Suppressor macrophage treated with lipopolysaccharide for 1 hour (primary cell): Measurements from ENCODE around the gene ANKRD9.

Experiments
- DNase-seq, 3 donors: peaks; one replicate each; pipeline ENCODE4 v3.0.0-alpha.2; 2020 to 2022

The ANKRD9 gene

DNA sequence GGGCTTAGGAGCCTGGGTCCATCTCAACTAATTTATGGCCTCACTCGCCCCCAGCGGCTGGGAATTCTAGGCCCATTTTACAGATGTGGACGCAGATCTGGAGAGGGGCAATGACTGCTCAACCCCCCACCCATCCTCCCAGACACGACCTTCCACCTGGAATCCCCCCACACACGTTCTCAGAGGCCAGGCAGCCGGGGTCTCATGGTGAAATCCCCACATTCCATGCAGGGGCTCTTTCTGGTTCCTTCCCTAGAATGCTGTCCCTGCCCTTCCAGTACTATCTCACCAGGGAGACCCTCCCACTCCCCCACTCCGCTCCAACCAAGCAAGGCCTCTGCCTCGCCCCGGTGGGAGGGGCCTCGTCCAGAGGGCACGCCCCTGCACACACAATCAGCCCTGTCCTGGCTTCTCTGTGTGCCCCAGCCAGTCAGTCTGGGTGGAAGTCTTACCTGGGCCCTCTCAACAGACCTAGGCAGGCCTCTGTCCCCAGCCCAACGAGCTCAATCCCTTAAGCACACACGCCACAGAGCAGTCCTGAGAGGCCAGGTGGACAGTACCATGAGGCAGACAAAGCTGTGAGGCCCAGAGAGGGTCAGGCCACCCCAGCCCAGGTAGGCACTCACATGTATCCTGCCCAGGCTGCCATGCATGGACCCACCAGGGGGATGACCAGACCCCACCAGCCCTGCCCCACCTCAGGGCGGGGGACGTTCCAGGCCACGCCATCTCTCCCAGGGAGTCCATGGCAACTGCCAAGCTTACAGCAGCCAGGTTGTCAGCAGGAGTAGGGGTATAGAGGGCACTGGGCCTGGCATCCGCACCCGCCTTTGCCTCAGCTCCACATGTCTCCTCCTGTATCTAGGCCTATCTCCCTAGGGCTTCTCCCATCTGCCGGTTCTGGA is 1.3 kb upstream of the ANKRD9 start:
- peak in 2 of 3 donors; percentile 18 to 55 for DNase-seq

DNA sequence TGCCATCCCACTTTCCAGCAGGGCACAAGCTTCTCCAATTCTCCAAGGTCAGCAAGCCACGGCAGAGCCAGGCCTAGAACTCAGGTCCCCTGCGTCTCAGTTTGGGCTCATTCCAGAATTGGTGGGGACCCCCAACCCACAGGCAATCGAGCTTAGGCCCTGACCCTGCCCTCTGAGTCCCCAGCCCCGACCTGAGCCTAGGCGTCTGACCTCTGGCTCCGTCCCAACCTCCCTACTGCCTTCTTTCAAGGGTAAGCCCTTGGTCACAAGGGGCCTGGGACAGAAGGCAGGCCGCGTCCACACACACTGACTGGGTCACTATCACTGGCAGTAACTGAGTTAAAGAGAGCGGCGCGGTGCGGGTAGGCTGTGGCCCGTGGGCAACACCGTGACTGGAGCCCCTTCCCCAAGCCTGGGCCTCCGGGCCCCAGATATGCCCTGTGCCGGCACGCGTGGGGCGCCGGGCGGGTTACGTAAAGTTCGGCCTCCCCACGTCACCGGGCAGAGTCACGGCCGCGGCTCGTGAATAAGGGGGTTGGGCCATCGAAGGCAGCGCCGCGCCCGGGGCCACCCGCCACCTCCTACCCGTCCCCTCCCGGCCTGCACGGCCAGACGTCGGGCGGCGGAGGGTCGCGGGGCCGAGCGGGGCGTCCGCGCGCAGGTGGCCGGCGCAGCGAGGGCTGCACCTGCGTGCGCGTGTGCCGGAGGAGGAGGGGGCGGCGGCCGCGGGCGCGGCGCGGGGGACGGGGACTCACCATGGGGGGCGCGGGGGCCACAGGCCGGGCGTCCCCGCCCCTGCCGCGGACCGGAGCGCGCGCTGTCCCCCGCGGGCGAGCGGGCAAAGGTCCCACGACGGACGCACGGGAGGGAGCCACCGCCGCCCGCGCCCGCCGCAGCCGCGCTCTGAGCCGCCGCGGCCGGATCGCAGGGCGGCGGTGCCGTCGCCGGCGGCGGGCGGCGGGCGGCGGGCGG is 516 bp downstream of the ANKRD9 start:
- peak; percentile 75 to 83 (median 80) for DNase-seq

DNA sequence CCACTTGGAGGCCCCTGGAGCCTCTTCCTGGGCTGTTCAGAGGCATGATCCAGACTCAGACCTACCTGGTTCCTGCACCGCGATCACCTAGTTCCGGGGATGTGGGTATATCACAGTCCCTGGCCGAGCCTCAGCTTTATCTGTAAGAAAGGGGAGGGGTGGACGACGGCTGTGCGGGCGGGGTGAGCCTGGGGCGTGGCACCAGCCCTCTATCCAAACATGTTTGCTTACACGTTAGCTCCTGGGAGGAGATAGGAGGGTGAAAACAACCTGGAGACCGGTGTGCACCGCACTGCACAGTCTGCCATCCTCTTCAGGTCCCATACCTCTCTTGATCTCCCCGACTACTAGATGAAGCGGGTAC is 1.2 kb downstream of the ANKRD9 start:
- no peak for DNase-seq

DNA sequence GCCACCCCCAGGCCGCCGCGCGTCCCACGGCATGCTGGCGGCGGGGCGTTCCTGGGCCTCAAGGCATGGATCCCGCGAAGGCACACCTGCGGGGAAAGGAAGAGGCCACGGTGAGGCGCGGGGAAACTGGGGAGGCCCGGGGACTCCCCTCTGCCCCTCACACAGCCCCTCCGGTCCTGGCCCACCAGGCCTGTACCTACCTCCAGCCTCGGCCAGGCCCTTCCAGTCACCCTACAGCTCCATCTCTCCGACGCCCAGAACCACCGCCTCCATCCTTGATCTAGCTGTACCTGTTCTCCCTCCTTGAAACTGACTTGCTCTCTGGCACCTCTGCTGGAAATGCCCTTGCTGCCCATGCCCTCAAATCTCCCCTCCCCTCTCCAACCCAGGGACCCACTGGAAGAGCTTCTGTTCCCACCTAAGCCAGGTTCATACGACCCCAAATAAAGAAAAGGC is 1.7 kb downstream of the ANKRD9 start:
- no peak for DNase-seq

DNA sequence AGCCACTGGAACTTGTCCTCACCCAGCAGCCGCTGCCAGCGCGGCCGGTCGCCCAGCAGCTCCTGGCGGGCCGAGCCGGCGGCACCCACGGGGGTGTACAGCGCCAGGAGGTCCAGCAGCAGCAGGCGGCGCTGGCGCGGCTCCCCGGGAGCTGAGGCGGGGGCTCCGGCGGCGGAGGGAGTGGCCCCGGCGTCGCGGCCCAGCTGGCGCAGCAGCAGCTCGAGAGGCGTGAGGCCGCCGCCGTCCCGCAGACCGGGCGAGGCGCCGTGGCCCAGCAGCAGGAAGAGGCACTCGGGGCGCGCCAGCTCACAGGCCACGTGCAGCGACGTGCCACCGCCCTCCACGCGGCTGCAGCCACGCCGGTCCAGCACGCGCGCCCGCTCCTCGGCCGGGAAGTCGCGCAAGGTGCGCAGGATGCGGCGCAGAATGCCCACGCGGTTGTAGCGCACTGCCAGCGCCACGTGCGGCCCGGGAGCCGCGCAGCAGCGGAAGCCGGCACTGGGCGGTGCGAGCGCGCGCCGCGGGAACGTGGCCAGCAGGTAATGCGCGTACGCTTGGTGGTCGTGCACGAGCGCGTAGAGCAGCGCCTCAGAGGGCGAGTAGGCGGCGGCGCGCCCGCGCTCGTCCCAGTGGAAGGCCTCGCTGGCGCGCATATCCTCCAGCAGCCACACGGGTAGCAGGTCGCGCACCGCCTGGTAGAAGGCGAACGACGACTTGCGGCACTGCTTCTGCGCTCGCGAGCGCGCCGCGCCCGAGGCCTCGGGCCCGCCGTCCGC is 2.3 kb downstream of the ANKRD9 start:
- DNase-seq = no peak

DNA sequence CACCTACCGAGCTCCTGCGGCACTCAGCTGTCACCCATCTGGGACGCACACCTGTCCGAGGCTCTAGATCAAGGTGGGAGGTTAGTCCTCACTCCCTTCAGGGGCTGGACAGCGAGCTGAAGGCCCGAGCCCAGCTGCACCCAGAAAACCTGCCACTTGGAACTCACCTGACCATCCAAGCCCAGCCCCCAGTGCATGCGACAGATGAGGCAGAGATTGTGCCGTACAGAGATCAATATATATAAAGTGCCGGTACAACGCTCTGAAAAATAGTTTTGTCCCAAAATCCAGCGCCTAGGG is 3.0 kb downstream of the ANKRD9 start:
- DNase-seq = no peak

DNA sequence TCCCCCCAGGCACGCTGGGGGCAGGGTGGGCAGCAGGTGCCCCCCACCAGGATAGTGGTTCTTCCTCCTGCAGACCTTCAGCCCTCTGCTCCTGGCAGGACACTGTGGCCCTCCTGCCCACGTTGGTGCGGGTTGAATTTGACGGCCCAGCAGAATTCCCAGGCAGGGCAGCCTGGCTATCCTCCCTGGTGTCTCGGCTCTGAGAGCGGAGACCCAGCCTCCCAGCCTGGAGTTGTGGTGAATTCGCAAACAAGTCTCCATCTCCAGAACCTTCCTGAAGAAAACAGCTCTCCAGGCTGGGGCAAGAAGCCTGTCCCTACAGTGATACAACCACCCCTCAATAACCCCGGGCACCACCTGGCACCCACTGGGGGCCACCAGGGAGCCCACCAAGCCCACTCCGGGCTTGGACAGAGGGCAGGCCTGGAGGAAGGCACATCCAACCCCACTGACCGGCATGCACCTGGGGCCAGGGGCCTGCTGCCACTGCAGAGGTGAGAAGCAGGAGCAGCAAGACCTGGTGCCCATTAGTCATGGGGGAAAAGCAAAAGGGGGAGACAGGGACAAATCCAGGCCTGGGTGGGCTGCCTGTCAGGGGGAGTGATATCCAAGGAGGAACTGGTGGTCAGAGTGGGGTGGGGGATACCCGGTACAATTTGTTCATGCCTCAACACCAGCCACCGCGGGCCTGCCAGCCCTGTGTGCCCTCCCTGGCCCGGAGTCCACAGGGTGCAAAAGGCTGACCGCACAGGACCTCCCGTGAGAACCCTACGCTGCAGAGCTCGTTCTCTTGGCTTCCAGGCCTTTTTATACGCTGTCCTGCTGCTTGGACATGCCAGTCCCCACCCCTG is 3.6 kb downstream of the ANKRD9 start:
- DNase-seq = no peak

DNA sequence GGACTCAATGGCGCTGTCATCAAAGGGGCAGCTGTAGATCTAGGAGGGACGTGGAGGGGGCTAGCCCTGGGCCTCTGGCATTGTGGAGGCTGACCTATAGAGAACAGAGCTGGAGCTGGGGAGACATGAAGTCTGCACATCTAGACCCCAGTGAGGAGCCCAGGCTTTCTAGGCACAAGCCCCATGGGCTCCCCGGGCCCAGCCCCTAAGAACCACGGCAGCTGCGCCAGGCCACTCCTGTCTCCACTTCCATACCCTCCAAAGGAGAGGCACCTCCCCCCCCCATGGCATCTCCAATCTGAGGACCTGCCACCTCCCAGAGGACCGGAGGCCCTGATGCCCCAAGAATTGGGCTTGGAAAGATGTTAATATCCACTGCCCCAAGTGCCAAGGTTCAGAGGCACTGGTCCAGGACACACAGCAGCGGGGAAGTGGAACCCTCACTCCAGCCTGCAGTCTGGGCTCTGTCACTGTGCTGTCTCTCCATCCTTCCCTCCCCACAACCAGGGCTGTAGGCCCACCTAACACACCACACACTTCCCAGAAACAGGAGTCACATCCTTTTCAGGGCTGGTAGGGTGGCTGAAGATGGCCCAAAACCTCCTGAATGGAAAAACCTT is 4.5 kb downstream of the ANKRD9 start:
- no peak for DNase-seq

DNA sequence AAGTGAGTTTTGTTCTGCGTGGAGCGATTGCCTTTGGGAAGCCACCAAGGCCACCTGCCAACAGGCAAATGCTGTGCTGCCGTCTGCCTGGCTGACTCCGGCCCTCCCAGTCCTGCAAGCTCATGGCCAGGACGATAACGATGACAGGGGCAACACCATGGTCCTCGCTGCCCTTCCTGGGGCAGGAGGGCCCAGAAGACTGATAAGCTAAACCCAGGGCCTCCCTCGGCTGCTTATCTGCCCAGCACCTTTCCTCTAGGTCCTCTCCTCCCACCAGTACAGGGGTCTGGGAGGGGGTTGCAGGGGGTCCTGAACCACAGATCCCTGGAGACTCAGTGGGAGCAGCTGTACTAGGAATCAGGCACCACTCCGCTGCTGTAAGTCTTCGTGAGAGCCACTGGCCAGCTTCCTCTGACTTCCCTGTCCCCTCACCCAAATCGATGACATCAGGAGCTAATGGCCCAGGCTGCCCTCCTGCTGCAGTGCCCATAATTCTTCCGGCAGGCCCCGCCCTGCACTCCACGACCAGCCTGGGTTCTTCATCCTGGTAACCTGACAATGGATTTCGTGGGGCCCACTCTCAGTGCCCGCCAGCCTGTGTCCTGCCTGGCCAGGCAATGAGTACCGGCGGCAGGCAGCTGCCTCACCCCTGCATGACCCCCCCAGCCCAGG is 5.1 kb downstream of the ANKRD9 start:
- no peak for DNase-seq

DNA sequence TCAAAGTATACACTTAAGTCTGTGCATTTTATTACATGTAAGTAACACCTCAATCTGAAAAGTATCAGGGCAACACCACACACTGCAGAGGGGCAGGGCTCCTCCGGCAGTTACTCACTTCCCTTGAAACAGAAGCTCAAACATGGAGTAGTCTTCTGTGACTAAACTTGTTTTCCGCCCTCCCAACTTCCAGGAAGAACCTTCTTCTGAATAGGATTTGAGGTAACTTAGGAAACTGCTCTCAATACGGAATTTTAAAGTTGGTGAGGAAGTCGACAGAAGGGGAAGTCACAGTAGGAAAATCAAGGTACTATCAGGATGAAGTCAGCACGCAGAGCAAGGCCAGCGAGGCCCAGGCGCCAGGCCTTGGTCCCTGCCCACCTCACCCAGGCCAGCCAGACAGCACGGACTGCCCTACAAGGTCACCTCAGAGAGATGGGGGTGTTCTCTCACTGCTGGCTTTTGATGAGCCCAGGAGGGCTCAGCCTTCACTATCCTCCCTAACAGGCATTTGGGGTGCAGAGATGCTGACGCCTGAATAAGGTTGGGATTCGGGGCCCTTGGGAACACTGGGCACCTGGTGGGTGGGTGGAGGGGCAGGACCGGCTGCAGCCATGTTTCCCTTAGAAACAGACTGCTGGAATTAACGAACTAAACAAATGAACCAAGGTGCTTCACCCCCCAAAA is 5.8 kb downstream of the ANKRD9 start:
- peak in 2 of 3 donors; percentile 30 to 64 for DNase-seq

DNA sequence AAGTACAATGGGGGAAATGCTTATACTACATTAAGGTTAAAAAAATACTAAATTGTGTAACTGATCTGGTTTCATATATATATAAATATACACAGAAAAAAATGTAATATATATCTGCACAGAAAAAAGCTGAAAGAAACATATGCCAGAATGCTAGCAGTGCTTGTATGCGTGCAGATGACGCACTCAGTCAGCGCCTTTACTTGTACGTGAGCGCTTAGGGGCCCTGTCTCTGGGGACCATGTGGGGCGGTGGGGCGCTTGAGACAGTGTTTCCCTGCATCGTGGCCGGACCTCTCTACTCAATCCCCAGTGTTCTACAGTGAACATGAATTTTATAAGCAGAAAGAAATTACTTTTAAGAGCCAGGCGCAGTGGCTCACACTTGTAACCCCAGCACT is 7.0 kb downstream of the ANKRD9 start:
- no peak for DNase-seq

DNA sequence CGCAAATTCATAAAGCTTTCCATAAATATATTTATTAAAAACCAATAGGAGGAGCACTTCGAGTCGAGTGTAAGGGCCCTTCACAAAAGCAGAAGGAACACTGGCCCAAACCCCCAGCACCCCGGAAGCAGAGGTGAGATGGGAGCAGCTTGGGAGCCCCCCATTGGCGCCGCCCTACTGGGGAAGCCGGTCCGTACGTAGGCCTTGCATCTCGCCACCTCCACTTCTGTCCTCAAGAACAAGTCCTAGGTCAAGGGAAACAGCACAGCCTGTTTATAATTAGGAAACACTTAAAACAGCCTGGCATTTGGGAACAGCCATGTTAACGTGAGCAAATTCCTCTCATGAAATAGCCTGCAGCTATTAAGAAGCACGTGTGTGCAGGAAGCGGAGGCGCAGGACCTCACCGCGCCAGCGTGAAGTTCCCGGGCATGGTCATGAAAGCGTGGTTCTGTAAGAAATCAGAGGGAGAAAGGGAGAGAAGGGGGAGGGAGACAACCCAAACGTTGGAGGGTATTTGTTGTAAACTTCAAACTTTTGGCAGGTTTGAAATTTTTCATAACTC is 7.7 kb downstream of the ANKRD9 start:
- no peak for DNase-seq

DNA sequence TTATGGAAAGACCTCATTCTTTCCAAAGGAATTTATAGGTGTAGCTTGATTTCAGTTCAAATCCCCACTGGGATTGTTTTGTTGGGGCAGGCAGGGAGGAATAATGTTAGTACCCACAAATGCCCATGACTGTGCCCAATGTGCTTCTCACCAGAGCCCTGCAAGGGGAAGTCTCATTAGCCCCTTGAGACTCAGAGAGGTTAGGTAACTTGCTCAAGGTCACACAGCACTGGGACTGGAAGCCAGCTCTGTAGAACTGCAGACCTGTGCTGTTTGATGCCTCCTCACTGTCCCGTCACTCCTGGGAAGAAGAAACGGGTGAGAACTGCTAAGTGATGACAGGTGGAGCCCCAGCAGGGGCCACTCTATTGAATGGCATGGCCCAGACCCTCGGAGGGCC is 8.9 kb downstream of the ANKRD9 start:
- peak in 1 of 3 donors; percentile 36 for DNase-seq

DNA sequence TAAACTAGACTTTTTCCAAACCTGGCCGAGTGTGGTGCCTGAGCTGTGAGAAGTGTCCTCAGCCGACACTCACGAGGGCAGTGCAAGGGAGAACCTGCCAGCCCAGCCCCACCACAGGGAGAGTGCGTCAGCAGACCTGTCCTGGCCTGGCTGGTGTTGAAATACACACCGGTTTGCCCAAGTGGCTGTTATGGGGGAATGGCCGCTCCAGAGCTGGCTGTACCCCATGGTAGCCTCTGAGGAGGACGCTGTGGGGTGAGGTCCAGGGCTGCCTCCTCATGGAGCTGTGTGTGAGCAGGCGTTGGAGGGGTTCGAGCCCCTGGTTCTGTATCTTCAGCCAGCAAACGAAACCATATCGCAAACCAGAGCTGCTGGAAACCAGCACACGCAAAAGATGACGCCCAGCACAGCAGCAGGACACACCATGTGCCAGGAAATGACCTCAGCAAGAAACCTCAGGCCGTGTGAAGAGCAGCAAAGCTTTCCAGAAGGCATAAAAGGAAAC is 9.4 kb downstream of the ANKRD9 start:
- DNase-seq = peak; percentile 78 to 88 (median 82)

DNA sequence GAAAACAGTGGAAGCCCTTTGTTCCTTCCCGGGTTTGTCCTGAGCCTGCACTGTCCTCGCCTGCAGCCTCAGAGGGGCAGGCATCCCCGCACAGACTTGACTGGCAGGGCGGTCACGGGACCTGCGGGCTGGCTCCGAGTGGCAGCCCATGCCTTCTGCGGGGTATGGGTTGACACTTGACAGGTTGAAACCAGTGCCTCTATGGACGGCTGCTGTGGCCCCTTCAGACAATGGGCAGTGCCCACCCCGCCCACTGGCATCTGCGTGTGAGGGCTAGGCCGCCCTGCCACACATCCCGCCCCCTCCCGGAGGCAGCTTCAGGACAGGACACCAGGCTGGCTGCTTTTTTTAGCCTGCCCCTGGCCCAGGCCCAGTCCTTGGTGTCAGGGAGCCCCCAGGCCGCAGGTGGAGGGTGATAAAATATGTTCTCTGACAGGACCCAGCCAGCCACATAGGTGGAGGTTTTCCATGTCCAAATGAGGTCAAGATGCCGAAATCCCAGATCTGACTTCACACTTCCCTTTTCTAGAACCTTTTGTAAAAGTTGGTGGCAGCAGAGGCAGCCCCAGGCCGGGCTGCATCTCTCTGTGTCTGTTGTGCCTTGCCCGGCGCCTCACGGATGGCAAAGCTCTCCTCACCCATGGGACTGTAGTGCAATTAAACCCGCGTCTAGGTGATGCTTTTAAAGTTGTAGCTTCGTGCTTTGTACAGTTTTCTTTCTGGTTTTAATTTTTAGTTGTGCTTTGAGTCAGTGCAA is 10.0 kb downstream of the ANKRD9 start:
- peak; percentile 30 to 51 (median 32) for DNase-seq

DNA sequence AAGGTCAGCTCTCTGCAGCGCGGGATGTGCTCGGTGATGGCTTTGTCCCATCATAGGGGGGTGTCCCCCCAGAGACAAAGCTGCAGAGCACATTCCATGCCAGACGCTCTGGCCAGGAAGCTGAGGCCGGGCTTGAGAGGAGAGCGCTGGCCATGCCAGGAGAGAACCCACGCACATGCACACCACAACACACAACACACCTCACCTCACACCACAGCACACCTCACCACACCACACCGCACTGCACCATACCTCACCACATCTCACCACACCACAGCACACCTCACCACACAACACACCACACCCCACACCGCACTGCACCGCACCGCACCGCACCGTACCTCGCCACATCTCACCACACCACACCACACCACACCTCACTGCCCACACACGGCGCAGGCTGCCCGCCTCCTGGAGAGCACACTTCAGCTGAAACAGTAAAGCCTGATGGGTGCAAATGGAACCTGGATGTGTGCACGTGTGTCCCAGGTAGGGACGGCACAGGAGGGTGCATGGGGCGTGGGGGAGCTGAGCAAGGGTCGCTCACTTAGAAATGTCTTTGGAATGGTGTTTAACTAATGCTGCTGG is 10.8 kb downstream of the ANKRD9 start:
- no peak for DNase-seq

DNA sequence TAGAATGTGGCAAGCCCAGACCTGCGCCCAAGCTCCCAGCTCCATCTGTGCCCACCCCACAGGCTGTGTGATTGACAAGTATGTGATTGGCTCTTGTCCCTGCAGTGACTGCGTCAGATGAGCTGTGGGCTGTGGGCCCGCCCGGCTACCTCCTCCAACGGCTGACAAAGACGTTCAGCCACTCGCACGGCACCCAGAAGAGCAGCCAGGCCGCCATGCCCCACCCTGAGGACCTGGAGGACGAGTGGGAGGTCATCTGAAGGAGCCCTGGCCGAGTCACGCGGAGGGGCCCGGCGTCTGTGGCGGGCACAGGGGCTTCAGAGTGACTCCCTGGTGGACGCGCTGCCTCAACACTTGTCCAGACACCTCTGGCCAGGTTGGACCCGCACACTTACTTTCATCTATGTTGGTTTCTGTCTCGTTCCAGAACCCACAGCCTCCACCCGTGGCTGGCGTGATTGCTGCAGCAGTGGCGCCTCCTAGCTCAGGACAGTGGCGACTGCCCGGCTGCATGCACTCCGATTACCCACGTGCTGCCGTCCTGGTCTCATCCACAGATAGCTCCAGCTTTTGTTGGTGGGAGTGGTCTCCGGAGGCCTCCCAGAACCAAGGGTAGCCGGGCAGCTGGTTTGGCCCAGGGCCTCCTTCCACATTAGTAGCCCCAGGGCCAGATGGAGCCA is 11.4 kb downstream of the ANKRD9 start:
- no peak for DNase-seq
